HG03175 (cell line): ENCODE measurements around the gene LMO7.

Experiments
- ATAC-seq: cut with Tn5 transposase; IDR thresholded peaks from one replicate; pipeline ENCODE4 v1.9.1; 2021; ENCODE audit warnings: mild to moderate bottlenecking, moderate library complexity; ENCODE audit not compliant: unreplicated experiment

Gene LMO7

GRCh38 chr13:75635828-75636435 lies at the start of gene LMO7:
LMO7 (plus strand) TSS chr13:75636330; CDS start chr13:75636658, 328 bp downstream.
- peak; percentile 58 for ATAC-seq

- ATAC-seq: no peak
Observed at GRCh38 chr13:75587679-75588078, 48.5 kb upstream of the LMO7 start.

GRCh38 chr13:75596657-75597182 lies 39.4 kb upstream of the LMO7 start:
- no peak for ATAC-seq

GRCh38 chr13:75600371-75600770 lies 35.8 kb upstream of the LMO7 start:
- no peak for ATAC-seq

GRCh38 chr13:75603038-75603437 lies 33.1 kb upstream of the LMO7 start:
- ATAC-seq: no peak

GRCh38 chr13:75607447-75607846 lies 28.7 kb upstream of the LMO7 start:
- no peak for ATAC-seq

- ATAC-seq: no peak
Observed at GRCh38 chr13:75610466-75610865, 25.7 kb upstream of the LMO7 start.

- ATAC-seq: no peak
Observed at GRCh38 chr13:75612354-75612753, 23.8 kb upstream of the LMO7 start.

GRCh38 chr13:75617230-75617629 lies 18.9 kb upstream of the LMO7 start:
- no peak for ATAC-seq

GRCh38 chr13:75618308-75618707 lies 17.8 kb upstream of the LMO7 start:
- no peak for ATAC-seq

GRCh38 chr13:75620020-75620419 lies 16.1 kb upstream of the LMO7 start:
- ATAC-seq: no peak

- ATAC-seq: no peak
Observed at GRCh38 chr13:75621147-75621546, 15.0 kb upstream of the LMO7 start.

GRCh38 chr13:75628801-75629200 lies 7.3 kb upstream of the LMO7 start:
- no peak for ATAC-seq

GRCh38 chr13:75633285-75633684 lies 2.8 kb upstream of the LMO7 start:
- ATAC-seq: no peak

GRCh38 chr13:75635101-75635827 lies 866 bp upstream of the LMO7 start:
- no peak for ATAC-seq

- peak; percentile 61 for ATAC-seq
Observed at GRCh38 chr13:75636436-75637180, 478 bp downstream of the LMO7 start.

GRCh38 chr13:75637181-75637750 lies 1.1 kb downstream of the LMO7 start:
- ATAC-seq: no peak

- no peak for ATAC-seq
Observed at GRCh38 chr13:75639454-75639853, 3.3 kb downstream of the LMO7 start.

GRCh38 chr13:75641026-75641425 lies 4.9 kb downstream of the LMO7 start:
- no peak for ATAC-seq

GRCh38 chr13:75643182-75643581 lies 7.1 kb downstream of the LMO7 start:
- no peak for ATAC-seq

- ATAC-seq: no peak
Observed at GRCh38 chr13:75643693-75644092, 7.6 kb downstream of the LMO7 start.
